Lower lobe of right lung (tissue), 2 donors: ENCODE results near the gene CFAP210. TPM values are rescaled to one million over a fixed set of nuclear protein-coding genes. Genes with fewer than 3 reads are reported as not detected.

Experiments used
- ATAC-seq, 2 donors: fragments of 200-7000 bp; cut with Tn5 transposase; one replicate each; pipeline ENCODE4 v1.9.1; 2020 to 2022; ENCODE audit warnings: mild to moderate bottlenecking in 2 of 2, moderate library complexity in 2 of 2
- DNase-seq: peaks from one replicate; pipeline ENCODE4 v3.0.0-alpha.2; 2020
- H3K27ac ChIP-seq: fragments of 200-600 bp; one replicate; pipeline ENCODE4 v1.8.0; 2022
- H3K27me3 ChIP-seq: fragments of 200-600 bp; one replicate; pipeline ENCODE4 v1.8.0; 2022; ENCODE audit warnings: low read depth
- H3K36me3 ChIP-seq: fragments of 200-600 bp; one replicate; pipeline ENCODE4 v1.8.0; 2022; ENCODE audit warnings: mild to moderate bottlenecking
- H3K4me1 ChIP-seq: fragments of 200-600 bp; one replicate; pipeline ENCODE4 v1.8.0; 2022
- H3K4me3 ChIP-seq: fragments of 200-600 bp; one replicate; pipeline ENCODE4 v1.8.0; 2022; ENCODE audit warnings: mild to moderate bottlenecking
- H3K9me3 ChIP-seq: fragments of 200-600 bp; one replicate; pipeline ENCODE4 v1.8.0; 2022
- CTCF ChIP-seq: fragments of 200-600 bp; IDR thresholded peaks from one replicate; pipeline ENCODE4 v1.8.0; 2022; ENCODE audit warnings: antibody characterized with exemption, mild to moderate bottlenecking
- intact Hi-C: fragments of 100-400 bp; cut with DNase I; formaldehyde crosslinking; loops from one replicate; pipeline ENCODE4 v1.11.0; 2022
- total RNA-seq: library from RNA; stranded (reverse); fragmentation: NEBNext Ultra II Directional; extraction: Animal tissue kit (Norgen Biotek cat#: 25700); gene quantifications from one replicate; pipeline ENCODE4 v1.2.1, GENCODE V29; 2021
- donor health status: DM: no; HTN: yes; CAD: no; lungs with severe emphysema.

CFAP210 gene
- total RNA-seq, 1 donor from 2014 or later = 0.95 TPM

GRCh38 chr2:169637620-169638019, 56.6 kb downstream of the CFAP210 start:
- no peak overlapping the region for H3K4me3 ChIP-seq

DNA sequence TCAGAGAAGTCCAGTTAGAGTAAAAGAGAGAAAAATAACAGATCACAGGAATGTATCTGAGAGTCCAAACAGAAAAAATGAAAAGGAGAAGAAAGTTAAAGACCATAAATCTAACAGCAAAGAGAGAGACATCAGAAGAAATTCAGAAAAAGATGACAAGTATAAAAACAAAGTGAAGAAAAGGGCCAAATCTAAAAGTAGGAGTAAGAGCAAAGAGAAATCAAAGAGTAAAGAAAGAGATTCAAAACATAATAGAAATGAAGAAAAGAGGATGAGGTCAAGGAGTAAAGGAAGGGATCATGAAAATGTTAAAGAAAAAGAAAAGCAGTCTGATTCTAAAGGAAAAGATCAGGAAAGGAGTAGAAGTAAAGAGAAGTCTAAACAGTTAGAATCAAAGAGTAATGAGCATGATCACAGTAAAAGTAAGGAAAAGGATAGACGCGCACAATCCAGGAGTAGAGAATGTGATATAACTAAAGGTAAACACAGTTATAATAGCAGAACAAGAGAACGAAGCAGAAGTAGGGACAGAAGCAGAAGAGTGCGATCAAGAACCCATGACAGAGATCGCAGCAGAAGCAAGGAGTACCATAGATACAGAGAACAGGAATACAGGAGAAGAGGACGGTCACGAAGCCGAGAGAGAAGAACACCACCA, 57.6 kb downstream of the CFAP210 start:
- Histone ChIP-seq H3K27ac (no peak overlapping the region), H3K27me3 (no peaks in the 10 kb centered on the region), H3K9me3 (no peaks in the 10 kb centered on the region), H3K36me3 (peaks cover 70% of the 10 kb centered on the region), H3K4me1 (no peaks in the 10 kb centered on the region), H3K4me3 (no peak overlapping the region)
- DNase-seq (no peak), ATAC-seq (no peak)
- TF ChIP-seq CTCF = no peak
- intact Hi-C loops = no loop called here

More at GRCh38 chr2:169637620-169638019, 56.6 kb downstream of the CFAP210 start:
- no peak for TF ChIP-seq CTCF
- peaks cover 60% of the 10 kb centered on the region for H3K36me3 ChIP-seq
- no peak overlapping the region for H3K27ac ChIP-seq
- H3K4me1 ChIP-seq = no peaks in the 10 kb centered on the region
- ATAC-seq = no peak
- H3K27me3 ChIP-seq = no peaks in the 10 kb centered on the region
- intact Hi-C loops = no loop called here
- no peaks in the 10 kb centered on the region for H3K9me3 ChIP-seq
- no peak for DNase-seq

- no peak for ATAC-seq
- no peak for TF ChIP-seq CTCF
- no peaks in the 10 kb centered on the region for H3K27me3 ChIP-seq
- H3K27ac ChIP-seq = no peak overlapping the region
- no peaks in the 10 kb centered on the region for H3K4me1 ChIP-seq
- no peak overlapping the region for H3K4me3 ChIP-seq
- no peak for DNase-seq
- peaks cover 82% of the 10 kb centered on the region for H3K36me3 ChIP-seq
- intact Hi-C loops = no loop called here
- no peaks in the 10 kb centered on the region for H3K9me3 ChIP-seq
Observed at GRCh38 chr2:169625781-169626180, 68.4 kb downstream of the CFAP210 start.

GRCh38 chr2:169623235-169623634, 71.0 kb downstream of the CFAP210 start:
- H3K4me3 ChIP-seq = no peak overlapping the region
- DNase-seq (no peak), ATAC-seq (no peak)
- H3K27ac ChIP-seq = no peak overlapping the region
- no peaks in the 10 kb centered on the region for H3K9me3 ChIP-seq
- H3K4me1 ChIP-seq = no peaks in the 10 kb centered on the region
- intact Hi-C loops = no loop called here
- H3K27me3 ChIP-seq = no peaks in the 10 kb centered on the region
- no peak for TF ChIP-seq CTCF
- H3K36me3 ChIP-seq = peaks cover 77% of the 10 kb centered on the region

DNA sequence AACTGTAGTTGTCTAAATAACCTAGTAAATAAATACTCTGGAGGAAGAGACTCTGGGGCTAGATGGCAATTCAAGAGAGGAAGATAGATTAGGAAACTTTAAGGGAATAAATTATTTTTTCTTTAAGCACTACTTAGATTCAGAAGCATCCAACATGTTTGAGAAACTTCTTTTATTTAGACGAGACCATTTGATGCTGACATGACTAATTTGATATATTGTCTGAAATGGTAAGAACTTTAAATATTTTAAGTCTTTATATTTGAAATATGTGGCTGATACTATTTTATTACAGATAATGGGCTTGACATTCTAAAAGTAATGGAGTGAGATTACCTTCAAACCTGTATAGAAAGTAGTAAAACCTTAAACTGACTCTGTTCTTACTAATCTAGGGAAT, 73.7 kb downstream of the CFAP210 start:
- ATAC-seq (no peak), DNase-seq (no peak)
- Histone ChIP-seq H3K9me3 (peaks cover 6% of the 10 kb centered on the region), H3K27ac (no peak overlapping the region), H3K4me3 (no peak overlapping the region), H3K4me1 (no peaks in the 10 kb centered on the region), H3K36me3 (peaks cover 72% of the 10 kb centered on the region), H3K27me3 (no peaks in the 10 kb centered on the region)
- TF ChIP-seq CTCF = no peak
- intact Hi-C loops = no loop called here
